ENCODE data around the gene ARGLU1. TPM values are rescaled to one million over a fixed set of nuclear protein-coding genes. Genes with fewer than 3 reads are reported as not detected.

ARGLU1 gene
- total RNA-seq, 1 donor from 2014 or later, result 43.0 TPM

GRCh38 chr13:106521095-106521799 is 46.7 kb downstream of the ARGLU1 start:
- DNase-seq (ENCODE audit: low read depth), result no peak
- no peak overlapping the region for H3K4me3 ChIP-seq (ENCODE audit: low read depth, low read length)
- no peak for TF ChIP-seq CTCF (conservative IDR thresholded peaks at IDR 0.05; ENCODE audit: low read depth, low read length)

GRCh38 chr13:106520251-106521054 is 47.5 kb downstream of the ARGLU1 start:
- H3K4me3 ChIP-seq (ENCODE audit: low read depth, low read length), result no peak overlapping the region
- no peak for DNase-seq (ENCODE audit: low read depth)
- peak; percentile 56 for TF ChIP-seq CTCF (conservative IDR thresholded peaks at IDR 0.05; ENCODE audit: low read depth, low read length)

GRCh38 chr13:106518512-106518911 is 49.4 kb downstream of the ARGLU1 start:
- H3K4me3 ChIP-seq (ENCODE audit: low read depth, low read length), result no peak overlapping the region
- no peak for DNase-seq (ENCODE audit: low read depth)
- no peak for TF ChIP-seq CTCF (conservative IDR thresholded peaks at IDR 0.05; ENCODE audit: low read depth, low read length)

GRCh38 chr13:106517109-106517847 is 50.7 kb downstream of the ARGLU1 start:
- H3K4me3 ChIP-seq (ENCODE audit: low read depth, low read length), result no peak overlapping the region
- DNase-seq (ENCODE audit: low read depth), result no peak
- TF ChIP-seq CTCF (conservative IDR thresholded peaks at IDR 0.05; ENCODE audit: low read depth, low read length), result no peak

GRCh38 chr13:106515635-106516254 is 52.2 kb downstream of the ARGLU1 start:
- no peak for DNase-seq (ENCODE audit: low read depth)
- no peak overlapping the region for H3K4me3 ChIP-seq (ENCODE audit: low read depth, low read length)
- no peak for TF ChIP-seq CTCF (conservative IDR thresholded peaks at IDR 0.05; ENCODE audit: low read depth, low read length)

- no peak for DNase-seq (ENCODE audit: low read depth)
- no peak overlapping the region for H3K4me3 ChIP-seq (ENCODE audit: low read depth, low read length)
- TF ChIP-seq CTCF (conservative IDR thresholded peaks at IDR 0.05; ENCODE audit: low read depth, low read length), result no peak
Observed at GRCh38 chr13:106514928-106515634, 52.9 kb downstream of the ARGLU1 start.
